Measurements from ENCODE around the gene PACSIN1. TPM values are rescaled to one million over a fixed set of nuclear protein-coding genes. Genes with fewer than 3 reads are reported as not detected.
A peak's percentile ranks its signal among the peaks of the same experiment; 100 is the strongest.

PACSIN1 gene
- total RNA-seq, 1 experiment from 2014 or later, result 7.0 TPM

DNA sequence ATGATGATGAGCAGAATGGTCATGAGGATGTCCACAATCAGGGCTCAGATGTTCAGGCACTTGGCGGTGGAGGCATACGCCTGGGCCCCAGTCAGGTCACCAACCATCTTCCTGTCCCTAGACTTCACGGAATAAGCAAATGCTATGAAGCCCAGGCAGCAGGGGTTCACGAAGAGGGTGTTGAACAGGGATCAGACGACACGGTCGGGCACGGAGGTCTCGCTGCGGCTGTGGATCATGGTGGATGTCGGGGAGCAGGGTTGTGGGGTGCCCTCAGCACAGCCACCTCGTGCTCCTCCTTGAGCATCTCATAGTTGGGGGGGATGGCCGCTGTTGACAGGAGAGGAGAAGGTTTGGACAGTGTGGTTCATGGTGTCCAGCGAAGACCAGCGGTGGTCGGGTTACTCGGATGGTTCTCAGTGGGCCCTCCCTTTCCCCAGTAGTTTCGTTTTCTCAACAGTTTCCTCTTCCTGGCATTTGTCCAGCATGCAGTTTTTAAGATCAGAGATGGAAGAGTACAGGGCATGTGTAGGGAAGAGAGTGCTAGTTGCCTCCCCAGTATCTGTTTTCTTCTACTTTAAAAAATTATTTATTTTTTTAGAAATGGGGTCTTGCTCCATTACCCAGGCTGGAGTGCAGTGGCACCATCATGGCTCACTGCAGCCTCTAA lies 110.5 kb downstream of the PACSIN1 start:
- TF ChIP-seq CTCF (conservative IDR thresholded peaks at IDR 0.05), result no peak
- H3K56ac ChIP-seq (ENCODE audit: insufficient read length, low read depth, low read length), result no peak overlapping the region

More for the DNA sequence above, 110.5 kb downstream of the PACSIN1 start:
- no peak overlapping the region for H3K18ac ChIP-seq (ENCODE audit: insufficient read length, low read depth, low read length)
- H3K27ac ChIP-seq (ENCODE audit: insufficient read length, low read depth, low read length), result no peak overlapping the region
- no peaks in the 10 kb centered on the region; a peak in 1 of 5 replicates for H3K9me3 Mint-ChIP-seq
- H4K5ac ChIP-seq (ENCODE audit: insufficient read length, low read depth, low read length), result no peak overlapping the region
- H4K20me1 ChIP-seq (ENCODE audit: control insufficient read depth, insufficient read depth, insufficient read length), result no peaks in the 10 kb centered on the region
- no peak overlapping the region for H3K4me2 ChIP-seq (ENCODE audit: insufficient read depth, insufficient read length, low read length)
- H3K4me1 Mint-ChIP-seq, result peaks cover 30 to 39% of the 10 kb centered on the region in 2 experiments
- WGBS (ENCODE audit: extremely low coverage, insufficient read length, low lambda C conversion rate), result no CpG with 5 or more reads among the region's 18 CpGs
- no peak overlapping the region for H3K4me3 Mint-ChIP-seq
- no peaks in the 10 kb centered on the region for H3K79me1 ChIP-seq (ENCODE audit: insufficient read depth, low read depth, low read length, poor library complexity, severe bottlenecking)
- no peak overlapping the region for H2BK12ac ChIP-seq (ENCODE audit: insufficient read length, low read depth, low read length)
- H4K91ac ChIP-seq (ENCODE audit: insufficient read length, low read depth, low read length), result no peak overlapping the region
- no peak overlapping the region for H3K4ac ChIP-seq (ENCODE audit: low read depth, low read length)
- H3K4me1 ChIP-seq (ENCODE audit: insufficient read depth, low read length), result no peaks in the 10 kb centered on the region; the same call in 1 of the 2 replicates
- H3K9me3 ChIP-seq (ENCODE audit: control insufficient read depth, low read depth, low read length), result no peaks in the 10 kb centered on the region
- no peak overlapping the region for H2BK15ac ChIP-seq (ENCODE audit: low read depth, low read length)
- no peak for DNase-seq
- no peak overlapping the region for H2BK120ac ChIP-seq (ENCODE audit: low read depth, low read length, poor library complexity, severe bottlenecking)
- no peak overlapping the region for H2BK5ac ChIP-seq (ENCODE audit: insufficient read length, low read length)
- peak overlapping the region; percentile 8 to 85 (median 36); a peak in 6 of 7 replicates for H3K27ac Mint-ChIP-seq
- no peak overlapping the region for H3T11ph ChIP-seq (ENCODE audit: low read length)
- H3K23me2 ChIP-seq (ENCODE audit: insufficient read length, low read depth, low read length, poor library complexity, severe bottlenecking), result no peaks in the 10 kb centered on the region
- H3K79me2 ChIP-seq (ENCODE audit: insufficient read depth, low read length), result no peaks in the 10 kb centered on the region
- H3K27me3 Mint-ChIP-seq (ENCODE audit: low read depth), result no peaks in the 10 kb centered on the region; the same call in none of the 2 replicates
- no peak overlapping the region for H2AFZ ChIP-seq (ENCODE audit: low read length)
- H2BK20ac ChIP-seq (ENCODE audit: low read depth, low read length, poor library complexity, severe bottlenecking), result no peak overlapping the region
- no peaks in the 10 kb centered on the region for H3K27me3 ChIP-seq (ENCODE audit: insufficient read depth, low read length)
- no peak overlapping the region for H3K23ac ChIP-seq (ENCODE audit: insufficient read length, low read depth, low read length)
- no peak overlapping the region for H3K14ac ChIP-seq (ENCODE audit: insufficient read depth, low read length)
- H3K9ac ChIP-seq (ENCODE audit: extremely low read depth, insufficient read length, low read length), result no peak overlapping the region
- H4K8ac ChIP-seq (replicated peaks; ENCODE audit: insufficient read length, low read depth, low read length), result no peak overlapping the region
- peaks cover 0 to 4% (median 0%) of the 10 kb centered on the region in 3 experiments; a peak in 2 of 7 replicates for H3K36me3 Mint-ChIP-seq (ENCODE audit: insufficient read depth in 1 of 3, low read depth in 3 of 3)
- no peak overlapping the region for H2AK5ac ChIP-seq (ENCODE audit: insufficient read length, low read length)
